HepG2 (cell line): ENCODE data around the gene TUBB4B. TPM values are rescaled to one million over a fixed set of nuclear protein-coding genes. Genes with fewer than 3 reads are reported as not detected.
A peak's percentile ranks its signal among the peaks of the same experiment; 100 is the strongest.

Experiments used
- ATAC-seq: fragments of 200-7000 bp; cut with Tn5 transposase; 3 replicates; pipeline ENCODE4 v1.9.1; 2020; ENCODE audit warnings: mild to moderate bottlenecking, moderate library complexity
- BruUV-seq: library from RNA; stranded (reverse); fragments of 400-500 nt; replicated peaks from 2 replicates; lab custom pipeline; 2021; lab: Mats Ljungman, UMichigan
- CTCF ChIA-PET: fragments of 300-600 bp; formaldehyde crosslinking; extraction: SDS; loops from one replicate; lab custom pipeline; 2021; ENCODE audit warnings: low total read pairs, inconsistent platforms, low intra/inter-chr PET ratio; lab: Yijun Ruan, JAX
- POLR2A ChIA-PET: fragments of 350-600 bp; sonication (Branson Sonifier 250); formaldehyde crosslinking; loops from one replicate; lab custom pipeline; 2020; ENCODE audit warnings: antibody characterized with exemption, inconsistent platforms; lab: Yijun Ruan, JAX
- DNase-seq: peaks from one replicate; pipeline ENCODE4 v3.0.0-alpha.2; 2015; ENCODE audit warnings: low spot score
- FAIRE-seq: peaks from 3 replicates; lab custom pipeline; 2011; peaks lifted over from hg19 to GRCh38; lab: Jason Lieb, UNC
- H2AFZ ChIP-seq: one replicate; pipeline ENCODE4 v1.6.1; 2011; ENCODE audit warnings: low read length, inconsistent platforms
- H3K27ac ChIP-seq: fragments of 300-600 bp; 3 replicates; pipeline ENCODE4 v1.8.0; 2011; ENCODE audit warnings: mixed run types, mild to moderate bottlenecking, mixed read lengths, low read length, inconsistent platforms; ENCODE audit not compliant: insufficient read depth; ENCODE audit errors: extremely low read length
- H3K27me3 ChIP-seq, 2 experiments: fragments of 200-600 bp in 1 of 2; 2 replicates in 1 of 2; 3 replicates in 1 of 2; pipeline versions ENCODE4 v1.6.0 to v1.8.0; 2011; ENCODE audit warnings: low read length in 2 of 2, mild to moderate bottlenecking in 2 of 2, moderate library complexity in 2 of 2, inconsistent platforms in 1 of 2; ENCODE audit not compliant: insufficient read depth in 2 of 2, control insufficient read depth in 1 of 2
- H3K36me3 ChIP-seq, 2 experiments: fragments of 200-600 bp in 1 of 2; replicated peaks in 1 of 2; 2 replicates in 1 of 2; 3 replicates in 1 of 2; pipeline versions ENCODE4 v1.5.1 to v1.8.0; 2011; ENCODE audit warnings: low read length in 2 of 2, inconsistent platforms in 1 of 2; ENCODE audit not compliant: insufficient read depth in 2 of 2, control insufficient read depth in 1 of 2
- H3K4me1 ChIP-seq: 2 replicates; pipeline ENCODE4 v1.5.1; 2012; ENCODE audit warnings: low read length, inconsistent platforms; ENCODE audit not compliant: insufficient read depth
- H3K4me2 ChIP-seq: 2 replicates; pipeline ENCODE4 v1.6.0; 2011; ENCODE audit warnings: low read depth, low read length, inconsistent platforms
- H3K4me3 ChIP-seq, 3 experiments: fragments of 200-600 bp in 1 of 3; sonication (generic), shearing (Covaris generic) in 1 of 3; replicated peaks in 1 of 3; 2 replicates each; pipeline ENCODE4 v1.5.1; 2011 to 2016; ENCODE audit warnings: low read length in 3 of 3, inconsistent platforms in 2 of 3, low read depth in 2 of 3, mild to moderate bottlenecking in 2 of 3, control low read depth in 1 of 3, mixed read lengths in 1 of 3; ENCODE audit not compliant: insufficient read depth in 1 of 3
- H3K79me2 ChIP-seq: one replicate; pipeline ENCODE4 v1.6.1; 2011; ENCODE audit warnings: low read length, inconsistent platforms; ENCODE audit not compliant: insufficient read depth
- H3K9ac ChIP-seq: 2 replicates; pipeline ENCODE4 v1.6.0; 2011; ENCODE audit warnings: mild to moderate bottlenecking, low read depth, low read length, inconsistent platforms; ENCODE audit not compliant: insufficient read depth
- H3K9me3 ChIP-seq: 2 replicates; pipeline ENCODE4 v1.5.1; 2012; ENCODE audit warnings: mild to moderate bottlenecking, low read length
- H4K20me1 ChIP-seq: 2 replicates; pipeline ENCODE4 v1.6.0; 2011; ENCODE audit warnings: inconsistent platforms, mild to moderate bottlenecking, low read length, moderate library complexity; ENCODE audit not compliant: insufficient read depth
- AGO2 ChIP-seq: fragments of 200-400 bp; formaldehyde crosslinking; optimal IDR thresholded peaks from 2 replicates; pipeline ENCODE3; 2017; ENCODE audit warnings: mild to moderate bottlenecking, low read depth, low read length, moderate library complexity
- BHLHE40 ChIP-seq: IDR thresholded peaks from 2 replicates; pipeline ENCODE4 v1.6.1; 2011; ENCODE audit warnings: low read length, improper control_type of control experiment
- MXI1 ChIP-seq: IDR thresholded peaks from 3 replicates; pipeline ENCODE4 v1.6.1; 2012; ENCODE audit warnings: low read depth, low read length, inconsistent platforms, borderline replicate concordance
- NONO ChIP-seq, 2 experiments: fragments of 450-650 bp in 1 of 2; sonication (generic) in 1 of 2; formaldehyde crosslinking in 1 of 2; IDR thresholded peaks in 1 of 2; conservative IDR thresholded peaks in 1 of 2; 2 replicates each; pipeline versions ENCODE4 v1.6.1 to v1.8.0; 2017 to 2022; ENCODE audit warnings: mild to moderate bottlenecking in 1 of 2, missing genetic modification reagents in 1 of 2, moderate library complexity in 1 of 2
- ZNF430 ChIP-seq: sonication (generic); formaldehyde crosslinking; IDR thresholded peaks from 2 replicates; pipeline ENCODE4 v1.9.0; 2021; ENCODE audit warnings: mild to moderate bottlenecking, missing genetic modification reagents
- WGBS: methylation state at CpG from one replicate; pipeline ENCODE4 v1.1.6; 2017; ENCODE audit warnings: low lambda C conversion rate; 5-methylcytosine and 5-hydroxymethylcytosine counted together
- in situ Hi-C: cut with HindIII; loops from 2 replicates; pipeline ENCODE4 v1.10.0; 2017; ENCODE audit warnings: low pct_unique_long_range_greater_than_20kb; ENCODE audit not compliant: extremely low pct_ligation_motif_present
- intact Hi-C: fragments of 100-400 bp; cut with micrococcal nuclease; formaldehyde crosslinking; loops from one replicate; pipeline ENCODE4 v1.10.0; 2022; ENCODE audit not compliant: unreplicated experiment
- polyA plus RNA-seq, 8 experiments: library from polyadenylated mRNA; depleted of rRNA in 3 of 8; stranded (reverse) in 7 of 8; unstranded in 1 of 8; fragments of >200 nt; fragmentation: Illumina TruSeq in 4 of 8; extraction: Trizol in 4 of 8; gene quantifications; 2 replicates each; pipeline versions ENCODE4 v1.2.1 to v1.2.3, GENCODE V29; 2011 to 2016; ENCODE audit warnings: low read depth in 4 of 8, missing spikeins in 1 of 8, mixed read lengths in 1 of 8; ENCODE audit not compliant: insufficient read depth in 1 of 8
- total RNA-seq, 5 experiments: library from RNA; depleted of rRNA; stranded (reverse); fragments of >200 nt; fragmentation: Illumina TruSeq; extraction: Trizol; gene quantifications; 2 replicates each; pipeline ENCODE4 v1.2.3, GENCODE V29; 2016; ENCODE audit warnings: low read depth in 1 of 5

The TUBB4B gene
- total and polyA plus RNA-seq, 2 of the 13 experiments (the other 11 are each of a cell fraction or from before 2014, with no cell fraction given): 182 to 412 TPM

DNA sequence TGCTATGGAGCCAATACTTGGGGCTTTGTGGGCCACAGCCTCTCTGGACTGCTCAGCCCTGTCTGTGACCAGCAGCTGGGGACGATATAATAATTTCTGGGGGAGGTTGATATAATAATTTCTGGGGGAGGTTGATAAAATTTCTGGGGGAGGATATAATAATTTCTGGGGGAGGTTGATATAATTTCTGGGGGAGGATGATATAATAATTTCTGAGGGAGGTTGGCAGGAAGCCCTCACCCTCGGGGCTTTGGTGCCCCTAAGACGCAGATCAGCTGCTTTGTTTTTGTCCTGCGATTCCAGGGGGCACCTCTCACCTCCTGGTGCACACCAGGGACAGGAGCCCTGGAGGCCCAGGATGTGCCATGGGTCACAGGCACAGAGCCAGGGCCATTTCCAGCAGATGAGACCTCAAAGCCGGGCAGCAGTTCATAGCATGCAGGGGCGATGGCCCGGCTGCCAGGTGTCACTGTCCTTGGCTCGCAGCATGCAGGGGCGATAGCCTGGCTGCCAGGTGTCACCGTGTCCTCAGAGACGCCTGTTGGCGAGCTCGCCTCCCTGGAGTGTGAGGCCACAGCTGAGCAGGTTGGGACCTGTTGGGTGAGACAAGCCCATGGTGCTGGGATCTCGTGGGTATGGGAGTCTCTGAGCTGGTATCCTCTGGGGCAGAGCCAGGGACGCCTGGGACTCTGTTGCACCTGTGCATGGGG is 32.7 kb downstream of the TUBB4B start:
- DNase-seq (no peak), FAIRE-seq (no peak), ATAC-seq (no peak)
- no TSS peak for BruUV-seq
- no peaks in the 10 kb centered on the region; a peak in 1 of 5 replicates for H3K27me3 ChIP-seq
- no peaks in the 10 kb centered on the region for H4K20me1 ChIP-seq
- WGBS: 89% methylated on average over 5 of the region's 15 CpGs
- ChIA-PET POLR2A (interaction anchor here (0.8 to 1.5 kb wide), 5 partner anchors 20 to 33 kb away, joined by 3 to 5 read pairs (median 4); partner anchors contain the start of gene TUBB4B), CTCF (no interaction called here)
- H3K27ac ChIP-seq: no peak overlapping the region
- peak; percentile 57 for TF ChIP-seq AGO2
- no peak for TF ChIP-seq NONO (IDR thresholded peaks at IDR 0.05)
- TF ChIP-seq NONO (CRISPR knock-in tag; conservative IDR thresholded peaks at IDR 0.05): no peak
- TF ChIP-seq ZNF430 (CRISPR knock-in tag): no peak
- TF ChIP-seq MXI1: no peak
- H3K9me3 ChIP-seq: no peaks in the 10 kb centered on the region
- H3K4me1 ChIP-seq: peaks cover 18% of the 10 kb centered on the region
- H2AFZ ChIP-seq: no peak overlapping the region
- H3K9ac ChIP-seq: no peak overlapping the region
- in situ Hi-C loops: no loop called here
- peaks cover 13 to 28% of the 10 kb centered on the region in 2 experiments; a peak in 4 of 5 replicates for H3K36me3 ChIP-seq
- no peak overlapping the region for H3K4me2 ChIP-seq
- intact Hi-C loops: no loop called here
- no peak overlapping the region for H3K4me3 ChIP-seq
- H3K79me2 ChIP-seq: peaks cover under 1% of the 10 kb centered on the region

DNA sequence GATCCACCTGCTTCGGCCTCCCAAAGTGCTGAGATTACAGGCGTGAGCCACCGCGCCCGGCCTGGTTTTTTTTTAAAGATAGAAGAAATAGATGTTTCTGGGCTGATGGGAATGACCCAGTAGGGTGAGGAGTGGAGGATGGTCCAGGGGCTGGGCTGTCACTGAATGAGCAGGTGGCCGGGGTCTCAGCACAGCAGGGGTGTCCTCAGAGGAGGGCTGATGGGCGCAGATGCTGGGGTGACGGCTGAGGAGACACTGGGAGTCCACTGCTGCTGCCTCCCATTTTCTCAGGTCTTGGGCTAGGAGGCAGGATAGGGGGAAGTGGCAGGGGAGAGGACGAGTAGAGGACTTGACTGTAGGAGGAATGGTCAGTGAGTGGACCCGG is 34.1 kb downstream of the TUBB4B start:
- DNase-seq: no peak
- in situ Hi-C loops (no loop called here), intact Hi-C loops (no loop called here)
- CTCF ChIA-PET: no interaction called here
- Histone ChIP-seq H3K4me2 (0 out of 2 replicates have a peak overlapping the region, but pooled peaks have one; percentile 88), H4K20me1 (no peaks in the 10 kb centered on the region), H3K9ac (no peak overlapping the region), H3K4me3 (no peak overlapping the region), H2AFZ (no peak overlapping the region), H3K79me2 (peaks cover 6% of the 10 kb centered on the region), H3K27me3 (no peaks in the 10 kb centered on the region; a peak in 1 of 5 replicates), H3K9me3 (no peaks in the 10 kb centered on the region), H3K4me1 (peaks cover 21% of the 10 kb centered on the region), H3K36me3 (peaks cover 7 to 20% of the 10 kb centered on the region in 2 experiments; a peak in 4 of 5 replicates), H3K27ac (peak overlapping the region; percentile 18)
- WGBS: 87% methylated on average over 10 of the region's 10 CpGs
- BruUV-seq: no TSS peak
- ATAC-seq: no peak
- FAIRE-seq: no peak
- no peak for TF ChIP-seq BHLHE40
- POLR2A ChIA-PET: interaction anchor here (1.2 kb wide), 1 partner anchor 32 kb away, joined by 5 read pairs; no protein-coding TSS in a partner anchor
